ENCODE data around the gene AUTS2. TPM values are rescaled to one million over a fixed set of nuclear protein-coding genes. Genes with fewer than 3 reads are reported as not detected.

AUTS2 gene
- total RNA-seq, 3 donors from 2014 or later = 31.5 to 94.3 (median 81.3) TPM

- TF ChIP-seq POLR2A (IDR thresholded peaks at IDR 0.05) (no peak), CTCF (IDR thresholded peaks at IDR 0.05) (no peak), POLR2AphosphoS5 (IDR thresholded peaks at IDR 0.05) (no peak)
- no peaks in the 10 kb centered on the region for H3K27me3 ChIP-seq
- H3K36me3 ChIP-seq = no peaks in the 10 kb centered on the region
- H3K27ac ChIP-seq = peak overlapping the region; percentile 93 to 98
- peaks cover 0 to 4% of the 10 kb centered on the region in 2 donors for H3K4me1 ChIP-seq
- intact Hi-C loops (cut with DNase I; ENCODE audit: low total_unique reads) = no loop called here
- H3K4me3 ChIP-seq = no peak overlapping the region
- no peak for DNase-seq (ENCODE audit: low spot score in 2 of 2)
- no peaks in the 10 kb centered on the region for H3K9me3 ChIP-seq
Measured at GRCh38 chr7:69596056-69596455, 2.2 kb upstream of the AUTS2 start.

- no peaks in the 10 kb centered on the region for H3K36me3 ChIP-seq
- peaks cover 0 to 4% of the 10 kb centered on the region in 2 donors for H3K4me1 ChIP-seq
- intact Hi-C loops (cut with DNase I; ENCODE audit: low total_unique reads) = no loop called here
- peak overlapping the region; percentile 75 to 97 (median 87) for H3K4me3 ChIP-seq
- no peak for TF ChIP-seq POLR2AphosphoS5 (IDR thresholded peaks at IDR 0.05)
- no peak for TF ChIP-seq POLR2A (IDR thresholded peaks at IDR 0.05)
- TF ChIP-seq CTCF (IDR thresholded peaks at IDR 0.05) = no peak
- no peak for DNase-seq (ENCODE audit: low spot score in 2 of 2)
- H3K9me3 ChIP-seq = no peaks in the 10 kb centered on the region
- H3K27me3 ChIP-seq = no peaks in the 10 kb centered on the region
- H3K27ac ChIP-seq = peak overlapping the region; percentile 93 to 98
Measured at GRCh38 chr7:69596723-69597277, 1.5 kb upstream of the AUTS2 start.

- H3K27me3 ChIP-seq = no peaks in the 10 kb centered on the region
- DNase-seq (ENCODE audit: low spot score in 2 of 2) = peak; percentile 40 to 54
- H3K36me3 ChIP-seq = no peaks in the 10 kb centered on the region
- no peak for TF ChIP-seq POLR2AphosphoS5 (IDR thresholded peaks at IDR 0.05)
- peak overlapping the region; percentile 93 to 98 for H3K27ac ChIP-seq
- H3K9me3 ChIP-seq = no peaks in the 10 kb centered on the region
- H3K4me1 ChIP-seq = peaks cover 0 to 4% of the 10 kb centered on the region in 2 donors
- H3K4me3 ChIP-seq = peak overlapping the region; percentile 75 to 97 (median 87)
- intact Hi-C loops (cut with DNase I; ENCODE audit: low total_unique reads) = no loop called here
Measured at GRCh38 chr7:69597278-69598076, 798 bp upstream of the AUTS2 start.

- H3K27ac ChIP-seq = peak overlapping the region; percentile 93 to 98
- peak overlapping the region; percentile 75 to 97 (median 87) for H3K4me3 ChIP-seq
- peak in 1 of 2 donors; percentile 22 for DNase-seq (ENCODE audit: low spot score in 2 of 2)
- no peak for TF ChIP-seq POLR2AphosphoS5 (IDR thresholded peaks at IDR 0.05)
- no peak for TF ChIP-seq POLR2A (IDR thresholded peaks at IDR 0.05)
- no peak for TF ChIP-seq CTCF (IDR thresholded peaks at IDR 0.05)
- intact Hi-C loops (cut with DNase I; ENCODE audit: low total_unique reads) = no loop called here
- H3K4me1 ChIP-seq = peaks cover 0 to 4% of the 10 kb centered on the region in 2 donors
- H3K27me3 ChIP-seq = no peaks in the 10 kb centered on the region
- H3K36me3 ChIP-seq = no peaks in the 10 kb centered on the region
- no peaks in the 10 kb centered on the region for H3K9me3 ChIP-seq
Measured at GRCh38 chr7:69598487-69599285, 411 bp downstream of the AUTS2 start.

- TF ChIP-seq CTCF (IDR thresholded peaks at IDR 0.05) (no peak), POLR2AphosphoS5 (IDR thresholded peaks at IDR 0.05) (no peak), POLR2A (IDR thresholded peaks at IDR 0.05) (no peak)
- DNase-seq (ENCODE audit: low spot score in 2 of 2) = no peak
- H3K9me3 ChIP-seq = no peaks in the 10 kb centered on the region
- peak overlapping the region; percentile 75 to 97 (median 87) for H3K4me3 ChIP-seq
- no peaks in the 10 kb centered on the region for H3K36me3 ChIP-seq
- intact Hi-C loops (cut with DNase I; ENCODE audit: low total_unique reads) = no loop called here
- H3K27ac ChIP-seq = peak overlapping the region; percentile 93 to 98
- no peaks in the 10 kb centered on the region for H3K27me3 ChIP-seq
- peaks cover 0 to 4% of the 10 kb centered on the region in 2 donors for H3K4me1 ChIP-seq
Measured at GRCh38 chr7:69599286-69599954, 1.1 kb downstream of the AUTS2 start.

Measured in breast epithelium (tissue), 4 donors.